ENCODE data around the gene XBP1. TPM values are rescaled to one million over a fixed set of nuclear protein-coding genes. Genes with fewer than 3 reads are reported as not detected.

Gene XBP1
- total and polyA plus RNA-seq, 2 of the 8 experiments (the other 6 are each of a cell fraction or from before 2014, with no cell fraction given): 99.8 to 131 TPM

- WGBS, 2 experiments (ENCODE audit: extremely low coverage in 1 of 2, insufficient coverage in 1 of 2, insufficient read length in 1 of 2, insufficient replicate concordance in 2 of 2, low coverage in 1 of 2, low lambda C conversion rate in 2 of 2, missing lambda C conversion rate in 1 of 2): 86% methylated on average over 7 of the region's 7 CpGs; no CpG with 5 or more reads in 1 of the 2 experiments
Observed at GRCh38 chr22:28831140-28832072, 31.0 kb upstream of the XBP1 start.

More at GRCh38 chr22:28831140-28832072, 31.0 kb upstream of the XBP1 start:
- ChIA-PET CTCF (ENCODE audit: partially characterized antibody) (interaction anchor here (0.7 to 5.0 kb wide), 11 partner anchors 12 to 781 kb away, joined by 3 to 64 read pairs (median 4); no protein-coding TSS in a partner anchor), POLR2A (ENCODE audit: partially characterized antibody) (interaction anchor here (0.6 to 5.0 kb wide), 2 partner anchors 31 to 83 kb away, joined by 3 to 27 read pairs; partner anchors contain the start of gene XBP1)
- peak overlapping the region; percentile 29; the same call in 1 of the 2 replicates for H2BK15ac ChIP-seq (ENCODE audit: low read length)
- no peak overlapping the region for H3K4ac ChIP-seq (replicated peaks; ENCODE audit: insufficient read length, low read depth, low read length)
- no peaks in the 10 kb centered on the region for H3K79me2 ChIP-seq (ENCODE audit: control insufficient read depth in 1 of 2, insufficient read depth in 2 of 2, low read length in 2 of 2)
- H3K9me3 ChIP-seq (ENCODE audit: insufficient read depth in 2 of 2, low read depth in 1 of 2, low read length in 1 of 2): no peaks in the 10 kb centered on the region
- no peak overlapping the region for H3K9ac ChIP-seq (replicated peaks in 1 of 4; ENCODE audit: extremely low read depth in 1 of 4, low read depth in 3 of 4, low read length in 3 of 4)
- no peak overlapping the region for H3K23ac ChIP-seq (ENCODE audit: insufficient read length)
- H3K18ac ChIP-seq (ENCODE audit: extremely low read depth, low read length): no peak overlapping the region
- no peak overlapping the region for H2BK20ac ChIP-seq (ENCODE audit: low read length)
- peak overlapping the region; percentile 71 for H2BK5ac ChIP-seq (ENCODE audit: low read depth, low read length)
- no peak overlapping the region for H3K4me2 ChIP-seq (ENCODE audit: insufficient read depth in 1 of 2, low read depth in 2 of 2, low read length in 2 of 2)
- DNase-seq (ENCODE audit: low read depth in 1 of 2, low spot score in 2 of 2) (no peak), FAIRE-seq (no peak)
- no peak overlapping the region for H3K27ac ChIP-seq (ENCODE audit: low read depth, low read length)
- no peak overlapping the region for H2BK120ac ChIP-seq (replicated peaks; ENCODE audit: low read depth, low read length)
- no peaks in the 10 kb centered on the region for H3K79me1 ChIP-seq (ENCODE audit: low read depth, low read length)
- no peak overlapping the region for H4K5ac ChIP-seq (ENCODE audit: insufficient read length, low read depth, low read length)
- H3K4me3 ChIP-seq (ENCODE audit: extremely low read depth in 1 of 4, insufficient read depth in 2 of 4, low read depth in 3 of 4, low read length in 4 of 4): no peak overlapping the region
- H3K36me3 ChIP-seq (ENCODE audit: control insufficient read depth in 2 of 4, insufficient read depth in 4 of 4, low read length in 3 of 4): no peaks in the 10 kb centered on the region
- no peak overlapping the region for H3K56ac ChIP-seq (replicated peaks; ENCODE audit: insufficient read length, low read depth, low read length)
- H4K20me1 ChIP-seq (replicated peaks in 1 of 2; ENCODE audit: control insufficient read depth in 1 of 2, insufficient read depth in 2 of 2, low read length in 2 of 2): peaks cover 0 to 2% of the 10 kb centered on the region in 2 experiments
- H4K91ac ChIP-seq (replicated peaks; ENCODE audit: insufficient read length, low read length): no peak overlapping the region
- no peak overlapping the region for H2AFZ ChIP-seq (ENCODE audit: low read length)
- H3K14ac ChIP-seq (ENCODE audit: insufficient read length): no peak overlapping the region
- no peaks in the 10 kb centered on the region; a peak in 1 of 7 replicates for H3K4me1 ChIP-seq (replicated peaks in 1 of 4; ENCODE audit: control insufficient read depth in 3 of 4, insufficient read depth in 4 of 4, low read length in 3 of 4)
- TF ChIP-seq FOSL1 (IDR thresholded peaks at IDR 0.05; ENCODE audit: insufficient read depth, low read depth, low read length) (no peak), NANOG (IDR thresholded peaks at IDR 0.05; ENCODE audit: insufficient read depth, low read depth, low read length, poor library complexity, severe bottlenecking) (no peak), RAD21 (IDR thresholded peaks at IDR 0.05 in 1 of 2, conservative IDR thresholded peaks at IDR 0.05 in 1 of 2; ENCODE audit: low read depth in 2 of 2, low read length in 2 of 2) (peak in 1 of 2 experiments; percentile 13; a peak in 1 of 4 replicates), RNF2 (IDR thresholded peaks at IDR 0.05; ENCODE audit: borderline replicate concordance, low read depth, low read length, missing control alignments, poor library complexity, severe bottlenecking) (no peak), MAX (IDR thresholded peaks at IDR 0.05) (peak; percentile 47; the same call in 1 of the 2 replicates), RFX5 (IDR thresholded peaks at IDR 0.05; ENCODE audit: borderline replicate concordance, low read depth, low read length) (no peak)
- no peaks in the 10 kb centered on the region for H3K27me3 ChIP-seq (replicated peaks in 1 of 4; ENCODE audit: control insufficient read depth in 3 of 4, extremely low read depth in 1 of 4, insufficient read depth in 3 of 4, low read length in 3 of 4)
- no peak overlapping the region for H2AK5ac ChIP-seq (ENCODE audit: low read depth, low read length)
- H4K8ac ChIP-seq (ENCODE audit: extremely low read depth, insufficient read depth, low read length): peak overlapping the region; percentile 57; the same call in 1 of the 2 replicates
- H2BK12ac ChIP-seq (ENCODE audit: low read depth, low read length): no peak overlapping the region
- peaks cover 5% of the 10 kb centered on the region; the same call in 1 of the 2 replicates for H3K23me2 ChIP-seq (ENCODE audit: low read depth, low read length)

Measured in H1 (cell line).